Central memory CD4-positive, alpha-beta T cell (primary cell): ENCODE measurements around the gene ABCD4.
"Not testable (repeated sequence)": the region's sequence is repeated elsewhere in the genome, so short reads cannot be mapped to it uniquely, and the experiment has no call there.

Experiments
- DNase-seq: peaks from one replicate; pipeline ENCODE4 v3.0.0; 2022

The ABCD4 gene

DNA sequence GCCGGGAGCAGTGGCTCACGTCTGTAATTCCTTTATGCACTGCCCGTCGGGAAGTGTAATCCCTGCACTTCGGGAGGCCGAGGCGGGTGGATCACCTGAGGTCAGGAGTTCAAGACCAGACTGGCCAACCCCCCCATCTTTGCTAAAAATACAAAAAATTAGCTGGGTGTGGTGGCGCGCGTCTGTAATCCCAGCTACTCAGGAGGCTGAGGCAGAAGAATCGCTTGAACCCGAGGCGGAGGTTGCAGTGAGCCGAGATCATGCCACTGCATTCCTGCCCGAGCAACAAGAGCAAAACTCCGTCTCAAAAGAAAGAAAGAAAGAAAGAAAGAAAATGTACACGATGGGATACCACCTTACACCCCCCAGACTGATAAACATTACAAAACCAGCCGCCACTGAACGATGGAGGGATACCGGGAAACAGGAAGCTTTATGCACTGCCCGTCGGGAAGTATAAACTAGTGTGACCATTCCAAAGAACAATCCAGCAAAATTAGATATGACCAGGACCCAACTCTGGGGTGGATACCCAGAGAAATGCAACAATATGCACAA lies 1.1 kb downstream of the ABCD4 start:
- no peak for DNase-seq

GRCh38 chr14:74299061-74299545 lies 3.6 kb downstream of the ABCD4 start:
- DNase-seq: no peak

- DNase-seq: no peak
Measured at GRCh38 chr14:74297986-74298385, 4.7 kb downstream of the ABCD4 start.

DNA sequence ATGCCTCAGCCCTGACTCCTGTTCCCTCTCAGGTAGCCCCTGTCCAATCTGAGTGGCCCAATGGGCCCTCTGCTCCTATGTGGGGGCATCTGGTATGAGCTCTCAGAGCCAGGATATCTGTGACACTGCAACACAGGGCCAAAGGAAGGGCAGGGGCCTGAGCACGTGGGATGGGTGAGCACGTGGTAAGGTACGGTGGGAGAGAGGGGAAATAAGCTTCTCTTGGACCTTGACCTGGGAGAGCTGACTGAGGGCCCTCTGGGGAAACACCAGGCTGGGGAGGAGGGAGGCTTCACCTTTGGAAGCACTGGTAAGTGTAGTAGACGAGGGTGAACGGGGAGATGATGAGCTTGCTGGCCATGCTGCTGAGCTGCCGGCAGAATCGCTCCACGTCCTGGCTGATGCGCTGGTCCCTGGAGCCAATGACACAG lies 6.7 kb downstream of the ABCD4 start:
- DNase-seq: no peak

- DNase-seq: no peak
Measured at GRCh38 chr14:74293606-74294005, 9.1 kb downstream of the ABCD4 start.

- DNase-seq: no peak
Measured at GRCh38 chr14:74292061-74292460, 10.7 kb downstream of the ABCD4 start.

GRCh38 chr14:74290415-74290814 lies 12.3 kb downstream of the ABCD4 start:
- DNase-seq: no peak

DNA sequence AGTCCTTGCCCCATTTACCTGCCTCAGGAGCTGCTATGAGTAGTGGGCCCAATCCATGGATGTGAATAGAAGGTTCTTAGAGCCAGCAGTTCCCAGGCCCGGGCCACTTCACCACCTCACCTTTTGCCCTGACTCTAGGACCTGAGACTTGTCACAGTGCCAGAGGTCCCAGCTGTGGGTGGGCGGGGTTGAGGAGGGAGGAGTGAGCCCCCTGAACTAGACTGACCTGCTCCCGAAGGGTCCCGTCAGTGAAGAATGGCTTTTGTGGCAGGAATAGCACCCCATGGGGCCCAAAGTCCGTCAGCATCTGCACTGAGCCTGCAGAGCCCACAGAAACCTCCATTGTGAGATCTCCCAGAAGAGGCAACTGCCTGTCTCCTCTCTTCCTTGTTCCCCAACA lies 12.9 kb downstream of the ABCD4 start:
- no peak for DNase-seq

DNA sequence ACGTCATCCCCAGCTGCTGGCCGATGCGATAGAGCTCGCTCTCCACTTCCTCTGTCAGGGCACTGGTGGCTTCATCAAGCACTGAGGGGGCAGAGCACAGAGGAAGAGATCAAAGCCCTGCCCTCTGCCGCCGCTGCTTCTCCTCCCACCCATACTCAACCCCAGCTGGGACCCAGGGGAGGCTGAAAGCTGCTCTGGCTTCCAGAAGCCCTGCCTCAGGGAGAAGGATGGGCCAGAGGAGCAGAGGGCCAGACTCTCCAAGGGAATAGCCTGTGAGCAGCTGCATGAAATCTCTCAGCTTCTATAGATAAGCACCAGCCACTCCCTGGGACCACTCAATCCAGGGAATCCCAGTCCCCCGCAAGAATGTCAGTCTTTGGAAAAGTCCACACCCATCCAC lies 16.0 kb downstream of the ABCD4 start:
- DNase-seq: no peak

DNA sequence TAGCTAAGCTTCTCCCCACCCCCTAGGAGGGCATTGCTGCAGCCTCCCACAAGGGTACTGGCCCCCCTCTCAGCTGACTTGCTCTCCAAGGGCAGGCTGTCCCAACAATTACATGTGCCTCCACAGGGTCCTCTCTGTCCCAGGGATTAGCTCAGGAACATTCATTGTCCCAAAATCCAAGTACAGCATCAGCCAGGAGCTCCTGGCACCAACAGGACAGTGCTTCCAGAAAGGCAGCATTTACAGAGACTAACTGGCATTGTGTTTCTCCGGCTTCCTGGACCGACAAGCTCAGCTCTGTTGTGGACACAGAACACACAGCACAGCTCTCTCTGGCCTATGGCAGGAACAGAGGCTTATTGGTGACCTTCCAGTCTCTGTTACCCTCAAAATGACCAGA lies 21.7 kb downstream of the ABCD4 start:
- DNase-seq: no peak

DNA sequence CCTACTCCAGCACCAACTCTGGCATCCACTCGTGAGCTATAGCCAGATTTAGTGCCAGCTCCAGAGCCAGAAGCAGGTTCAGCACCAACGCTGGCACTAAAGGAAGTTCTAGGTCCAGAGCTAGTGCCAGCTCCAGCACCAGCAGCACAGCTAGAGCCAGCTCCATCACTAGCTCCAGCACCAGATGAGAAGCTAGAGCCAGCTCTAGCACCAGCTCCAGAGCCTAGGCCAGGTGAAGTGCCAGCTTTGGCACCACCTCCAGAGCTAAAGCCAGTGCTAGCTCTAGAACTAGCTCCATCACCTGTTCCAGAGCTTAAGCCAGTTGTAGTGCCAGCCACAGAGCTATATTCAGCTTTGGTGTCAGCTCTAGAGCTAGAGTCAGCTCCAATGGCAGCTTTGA lies 24.7 kb downstream of the ABCD4 start:
- no peak for DNase-seq

DNA sequence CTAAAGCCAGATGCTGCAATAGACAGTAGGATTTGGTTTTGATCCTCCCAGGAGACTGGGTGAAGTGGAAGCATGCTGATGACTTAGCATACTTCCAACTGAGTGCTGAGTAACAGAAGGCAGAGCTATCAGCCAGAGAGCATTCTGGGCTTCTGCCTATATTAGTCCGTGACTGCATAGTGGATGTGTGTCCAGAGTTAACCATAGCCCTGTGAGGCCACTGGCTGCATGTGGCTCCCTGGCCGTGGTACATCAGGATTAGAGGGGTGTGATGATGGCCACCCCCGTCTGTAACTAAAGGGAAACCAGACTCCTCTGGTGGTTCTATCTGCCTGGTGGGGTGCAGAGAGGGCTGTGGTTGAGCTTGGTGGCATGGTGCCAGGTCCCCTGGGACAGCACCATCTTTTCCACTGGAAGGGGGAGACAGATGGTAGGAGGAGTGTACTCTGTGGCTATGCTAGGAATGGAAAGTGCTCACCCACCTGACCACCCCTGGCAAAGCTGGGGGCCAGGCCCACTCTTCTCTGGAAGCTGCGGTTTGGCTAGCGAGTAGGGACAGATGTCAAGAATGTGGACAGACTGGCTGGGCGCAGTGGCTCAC lies 27.4 kb downstream of the ABCD4 start:
- DNase-seq: no peak

DNA sequence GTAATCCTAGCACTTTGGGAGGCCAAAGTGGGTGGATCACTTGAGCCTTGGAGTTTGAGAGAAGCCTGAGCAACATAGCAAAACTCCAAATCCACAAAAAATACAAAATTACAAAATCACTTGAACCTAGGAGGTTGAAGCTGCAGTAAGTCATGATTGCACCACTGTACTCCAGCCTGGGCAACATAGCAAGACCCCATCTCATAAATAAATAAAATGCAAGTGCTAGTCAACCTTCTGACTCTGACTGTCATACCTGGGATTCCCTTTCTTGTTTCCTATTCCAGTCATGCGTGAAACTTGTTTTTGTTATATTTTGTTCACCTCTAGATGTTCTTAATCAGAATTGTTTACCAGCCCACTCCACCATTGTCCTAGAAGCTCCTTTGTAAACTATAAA lies 31.4 kb downstream of the ABCD4 start:
- DNase-seq: no peak

DNA sequence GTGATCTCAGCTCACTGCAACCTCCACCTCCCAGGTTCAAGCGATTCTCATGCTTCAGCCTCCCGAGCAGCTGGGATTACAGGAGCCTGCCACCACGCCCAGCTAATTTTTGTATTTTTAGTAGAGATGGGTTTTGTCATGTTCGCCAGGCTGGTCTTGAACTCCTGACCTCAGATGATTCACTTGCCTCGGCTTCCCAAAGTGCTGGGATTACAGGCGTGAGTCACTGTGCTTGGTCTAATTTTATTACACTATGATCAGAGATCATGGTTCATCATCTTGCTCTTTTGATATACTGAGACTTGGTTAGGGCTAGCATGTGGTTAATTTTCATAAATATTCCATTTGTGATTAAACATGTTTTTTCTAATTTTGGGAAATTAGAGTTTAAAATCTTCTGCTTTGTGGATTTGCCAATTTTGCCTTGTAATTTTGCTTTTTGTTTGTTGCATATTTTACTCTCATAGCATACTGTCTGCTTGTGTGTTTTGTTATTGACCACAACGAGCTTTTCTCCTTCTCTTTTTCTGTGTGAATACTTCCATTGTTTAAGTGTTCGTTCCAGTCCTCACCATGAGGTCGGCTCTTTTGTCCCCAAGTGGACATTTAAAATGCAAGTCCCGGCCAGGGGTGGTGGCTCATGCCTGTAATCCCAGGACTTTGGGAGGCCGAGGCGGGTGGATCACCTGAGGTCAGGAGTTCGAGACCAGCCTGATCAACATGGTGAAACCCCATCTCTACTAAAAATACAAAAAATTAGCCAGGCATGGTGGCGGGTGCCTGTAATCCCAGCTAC lies 32.2 kb downstream of the ABCD4 start:
- not testable (repeated sequence) for DNase-seq

- DNase-seq: no peak
Measured at GRCh38 chr14:74267588-74267987, 35.1 kb downstream of the ABCD4 start.

GRCh38 chr14:74265301-74265965 lies 37.3 kb downstream of the ABCD4 start:
- DNase-seq: no peak

GRCh38 chr14:74263921-74264320 lies 38.8 kb downstream of the ABCD4 start:
- no peak for DNase-seq

- DNase-seq: no peak
Measured at GRCh38 chr14:74263181-74263580, 39.6 kb downstream of the ABCD4 start.

DNA sequence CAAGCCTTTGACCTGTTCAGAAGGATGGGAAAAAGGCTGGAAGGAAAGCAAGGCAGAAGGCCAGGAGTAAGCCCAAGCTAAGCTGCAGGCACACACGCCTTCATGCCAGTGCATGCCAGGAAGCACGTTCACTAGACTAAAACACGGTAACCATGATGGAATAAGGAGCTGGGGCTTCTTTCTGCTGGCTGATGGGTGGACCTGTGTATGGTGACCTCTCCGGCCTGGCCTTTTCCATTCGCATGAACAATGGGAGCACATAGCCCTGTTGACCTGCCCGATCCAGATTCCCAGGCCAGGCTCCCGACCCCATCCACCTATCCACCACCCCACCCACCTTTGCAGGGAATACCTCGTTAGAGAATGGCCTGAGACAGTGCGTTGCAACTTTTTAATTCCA lies 40.7 kb downstream of the ABCD4 start:
- DNase-seq: no peak

DNA sequence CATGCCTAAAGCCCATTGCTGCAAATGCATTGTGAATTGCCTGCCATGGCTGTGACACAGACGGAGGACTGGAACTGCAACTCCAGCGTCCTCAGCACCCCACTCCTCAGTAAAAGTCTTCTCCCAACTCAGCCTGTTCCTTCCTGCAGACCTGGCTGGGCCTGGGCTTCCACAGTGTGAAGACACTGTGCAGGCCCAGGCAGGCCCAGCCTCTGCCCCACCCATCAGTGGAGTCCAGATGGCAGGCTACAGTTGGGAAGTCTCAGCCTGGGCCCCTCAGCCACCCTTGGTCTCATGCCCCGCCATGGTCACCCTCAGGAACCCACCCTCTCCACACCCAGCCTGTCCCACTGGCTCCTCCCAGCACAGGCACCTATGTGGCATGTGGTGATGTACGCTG lies 41.4 kb downstream of the ABCD4 start:
- DNase-seq: no peak

DNA sequence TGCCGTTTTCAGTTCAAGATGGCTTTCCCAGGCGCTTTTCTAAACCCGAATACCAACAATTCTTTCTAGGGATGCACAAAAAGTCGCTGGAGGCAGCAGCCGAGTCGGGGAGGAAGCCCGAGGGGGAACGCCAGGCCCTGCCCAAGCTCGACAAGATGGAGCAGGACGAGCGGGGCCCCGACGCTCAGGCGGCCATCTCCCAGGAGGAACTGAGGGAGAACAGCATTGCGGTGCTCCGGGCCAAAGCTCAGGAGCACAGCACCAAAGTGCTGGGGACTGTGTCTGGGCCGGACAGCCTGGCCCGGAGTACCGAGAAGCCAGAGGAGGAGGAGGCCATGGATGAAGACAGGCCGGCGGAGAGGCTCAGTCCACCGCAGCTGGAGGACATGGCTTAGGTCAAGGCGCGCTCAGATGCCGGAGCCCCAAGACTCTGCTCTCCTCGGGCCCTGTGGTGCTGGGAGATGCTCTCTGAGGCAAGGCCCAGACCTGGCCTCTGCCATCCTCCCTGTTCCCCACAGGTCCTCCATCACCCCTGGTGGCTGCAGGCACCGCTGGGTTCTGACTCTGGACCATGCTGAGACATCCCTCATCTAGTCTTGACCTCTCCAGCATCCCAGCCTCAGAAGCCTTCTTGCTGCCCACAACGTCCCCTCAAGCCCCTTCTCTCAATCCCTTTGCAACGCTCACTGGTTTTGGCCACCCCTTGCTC lies 42.1 kb downstream of the ABCD4 start:
- DNase-seq: no peak

GRCh38 chr14:74259513-74259912 lies 43.2 kb downstream of the ABCD4 start:
- DNase-seq: no peak

DNA sequence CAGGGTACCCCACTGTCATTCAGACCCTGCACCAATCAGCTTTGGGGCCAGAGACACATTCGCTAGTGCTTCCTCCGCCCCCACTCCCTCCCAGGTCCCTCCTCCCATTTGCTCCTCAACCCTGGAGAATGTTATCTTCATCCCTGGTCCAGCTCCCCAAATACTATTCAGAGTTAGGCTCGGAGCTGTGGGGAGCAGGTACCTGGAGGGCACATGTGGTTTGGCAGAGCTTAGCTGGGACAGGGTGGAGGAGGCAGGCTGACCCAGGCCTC lies 44.0 kb downstream of the ABCD4 start:
- no peak for DNase-seq
